K562 (cell line): ENCODE data around the gene CD24. TPM values are rescaled to one million over a fixed set of nuclear protein-coding genes. Genes with fewer than 3 reads are reported as not detected.

Source experiments
- ATAC-seq: fragments of 200-7000 bp; cut with Tn5 transposase; 3 replicates; pipeline ENCODE4 v1.9.1; 2020; ENCODE audit warnings: moderate library complexity
- BruUV-seq: library from RNA; stranded (reverse); fragments of 400-500 nt; replicated peaks from 2 replicates; lab custom pipeline; 2021; lab: Mats Ljungman, UMichigan
- CTCF ChIA-PET: fragments of 300-600 bp; formaldehyde crosslinking; extraction: SDS; loops from one replicate; lab custom pipeline; 2021; ENCODE audit warnings: low intra/inter-chr PET ratio; lab: Yijun Ruan, JAX
- POLR2A ChIA-PET: fragments of 300-600, 350-650 bp; sonication (Branson Sonifier 250); formaldehyde crosslinking; extraction: SDS; loops from one replicate; lab custom pipeline; 2021; ENCODE audit warnings: antibody characterized with exemption, inconsistent platforms; lab: Yijun Ruan, JAX
- DNase-seq, 4 experiments: peaks; one replicate each; pipeline versions ENCODE4 v3.0.0 to v3.0.0-alpha.2; 2011 to 2018; ENCODE audit warnings: low spot score in 3 of 4, mixed read lengths in 3 of 4; ENCODE audit errors: extremely low read depth in 1 of 4
- FAIRE-seq: peaks from 2 replicates; lab custom pipeline; 2011; peaks lifted over from hg19 to GRCh38; lab: Jason Lieb, UNC
- H2AFZ ChIP-seq: 2 replicates; pipeline ENCODE4 v1.6.0; 2011; ENCODE audit warnings: low read depth, low read length, control low read depth, inconsistent platforms
- H3K27ac ChIP-seq: fragments of 200-600 bp; 3 replicates; pipeline ENCODE4 v1.8.0; 2011; ENCODE audit warnings: low read depth, mild to moderate bottlenecking, control low read depth, inconsistent platforms, low read length, moderate library complexity, mixed read lengths; ENCODE audit errors: extremely low read depth
- H3K27me3 ChIP-seq, 2 experiments: fragments of 300-600 bp in 1 of 2; 2 replicates in 1 of 2; 3 replicates in 1 of 2; pipeline versions ENCODE4 v1.6.0 to v1.8.0; 2011; ENCODE audit warnings: inconsistent platforms in 2 of 2, low read length in 2 of 2, mild to moderate bottlenecking in 1 of 2, mixed read lengths in 1 of 2, moderate library complexity in 1 of 2; ENCODE audit not compliant: control insufficient read depth in 2 of 2, insufficient read depth in 2 of 2
- H3K36me3 ChIP-seq: fragments of 300-600 bp; 3 replicates; pipeline ENCODE4 v1.8.0; 2011; ENCODE audit warnings: mild to moderate bottlenecking, low read length, inconsistent platforms; ENCODE audit not compliant: control insufficient read depth, insufficient read depth
- H3K4me1 ChIP-seq, 2 experiments: fragments of 200-600 bp in 1 of 2; replicated peaks in 1 of 2; 2 replicates in 1 of 2; 3 replicates in 1 of 2; pipeline versions ENCODE4 v1.5.1 to v1.8.0; 2011; ENCODE audit warnings: inconsistent platforms in 2 of 2, low read length in 2 of 2, mild to moderate bottlenecking in 1 of 2, mixed read lengths in 1 of 2, moderate library complexity in 1 of 2; ENCODE audit not compliant: control insufficient read depth in 2 of 2, insufficient read depth in 2 of 2
- H3K4me2 ChIP-seq: 2 replicates; pipeline ENCODE4 v1.6.1; 2011; ENCODE audit warnings: low read length, control low read depth, inconsistent platforms, mixed read lengths; ENCODE audit not compliant: insufficient read depth
- H3K4me3 ChIP-seq: fragments of 200-600 bp; sonication (generic), shearing (Covaris generic); 2 replicates; pipeline ENCODE4 v1.5.1; 2016; ENCODE audit warnings: control low read depth, inconsistent platforms
- H3K79me2 ChIP-seq: fragments of 200-600 bp; 3 replicates; pipeline ENCODE4 v1.8.0; 2011; ENCODE audit warnings: low read length, inconsistent platforms; ENCODE audit not compliant: control insufficient read depth, insufficient read depth
- H3K9ac ChIP-seq, 2 experiments: 2 replicates each; pipeline versions ENCODE4 v1.6.0 to v1.6.1; 2011; ENCODE audit warnings: low read depth in 2 of 2, low read length in 2 of 2, control low read depth in 1 of 2, inconsistent platforms in 1 of 2, mild to moderate bottlenecking in 1 of 2, mixed read lengths in 1 of 2; ENCODE audit not compliant: insufficient read depth in 1 of 2
- H3K9me1 ChIP-seq: one replicate; pipeline ENCODE4 v1.6.0; 2011; ENCODE audit warnings: inconsistent platforms, mild to moderate bottlenecking, low read length, moderate library complexity; ENCODE audit not compliant: control insufficient read depth, insufficient read depth
- H3K9me3 ChIP-seq: replicated peaks from 2 replicates; pipeline ENCODE4 v1.5.1; 2011; ENCODE audit warnings: low read depth, low read length, inconsistent platforms; ENCODE audit not compliant: control insufficient read depth, insufficient read depth
- H4K20me1 ChIP-seq: replicated peaks from 2 replicates; pipeline ENCODE4 v1.6.1; 2011; ENCODE audit warnings: low read length, inconsistent platforms, mixed read lengths; ENCODE audit not compliant: control insufficient read depth, insufficient read depth
- CHCHD3 ChIP-seq: fragments of 250-450 bp; sonication (Bioruptor Pico); IDR thresholded peaks from 2 replicates; pipeline ENCODE4 v2.1.2; 2022; ENCODE audit warnings: mild to moderate bottlenecking
- IFI16 ChIP-seq: fragments of 250-450 bp; sonication (Bioruptor Pico); IDR thresholded peaks from 2 replicates; pipeline ENCODE4 v2.1.2; 2022; ENCODE audit warnings: mild to moderate bottlenecking, inconsistent platforms
- KLF6 ChIP-seq: fragments of 250-450 bp; sonication (Bioruptor Pico); IDR thresholded peaks from 2 replicates; pipeline ENCODE4 v1.4.0; 2020; ENCODE audit warnings: mild to moderate bottlenecking, moderate library complexity, borderline replicate concordance
- LARP7 ChIP-seq: fragments of 450-650 bp; IDR thresholded peaks from 2 replicates; pipeline ENCODE4 v1.6.1; 2016
- SAP30 ChIP-seq: fragments of 200-600 bp; sonication (generic); IDR thresholded peaks from 2 replicates; pipeline ENCODE4 v1.6.1; 2012; ENCODE audit warnings: borderline replicate concordance, low read depth, mild to moderate bottlenecking, moderate library complexity, low read length, control low read depth, inconsistent platforms; ENCODE audit not compliant: insufficient read depth, poor library complexity, severe bottlenecking
- ZNF121 ChIP-seq: sonication (generic); formaldehyde crosslinking; conservative IDR thresholded peaks from 2 replicates; pipeline ENCODE4 v1.8.0; 2022; ENCODE audit warnings: missing genetic modification reagents
- ZNF174 ChIP-seq: fragments of 250-450 bp; sonication (Bioruptor Pico); IDR thresholded peaks from 2 replicates; pipeline ENCODE4 v1.4.0; 2020; ENCODE audit warnings: mild to moderate bottlenecking
- ZNF518B ChIP-seq: fragments of 250-450 bp; sonication (Bioruptor Pico); IDR thresholded peaks from 2 replicates; pipeline ENCODE4 v1.5.0; 2021; ENCODE audit warnings: mild to moderate bottlenecking, moderate library complexity
- ZNF780A ChIP-seq: fragments of 250-450 bp; sonication (Bioruptor Pico); IDR thresholded peaks from 2 replicates; pipeline ENCODE4 v1.5.0; 2021; ENCODE audit warnings: mild to moderate bottlenecking
- WGBS: fragments of 100-300 bp; shearing (Covaris generic); methylation state at CpG from one replicate; pipeline ENCODE4 v1.1.6; 2016; ENCODE audit warnings: low coverage, mixed read lengths; ENCODE audit not compliant: insufficient coverage; ENCODE audit errors: missing lambda C conversion rate; 5-methylcytosine and 5-hydroxymethylcytosine counted together
- in situ Hi-C: fragments of 300-500 bp; cut with MboI; formaldehyde crosslinking; loops from 4 replicates; pipeline ENCODE4 v1.15.0; 2018; ENCODE audit warnings: inconsistent platforms, mixed read lengths
- intact Hi-C: fragments of 100-400 bp; cut with micrococcal nuclease; formaldehyde crosslinking; loops from 2 replicates; pipeline ENCODE4 v1.14.2; 2022
- polyA plus RNA-seq, 8 experiments: library from polyadenylated mRNA; depleted of rRNA in 4 of 8; stranded (reverse) in 5 of 8; unstranded in 3 of 8; fragments of >200 nt; fragmentation: Nextera tagmentation in 2 of 8; fragmentation: Illumina TruSeq in 1 of 8; extraction: Ambion mirVana in 2 of 8; extraction: Trizol in 1 of 8; gene quantifications; 2 replicates each; pipeline versions ENCODE4 v1.2.1 to v1.2.3, GENCODE V29; 2011 to 2014; ENCODE audit warnings: inconsistent platforms in 1 of 8, missing spikeins in 1 of 8
- total RNA-seq, 7 experiments: library from RNA; depleted of rRNA in 6 of 7; stranded (reverse); fragments of >200 nt in 6 of 7; fragmentation: Illumina TruSeq in 2 of 7; extraction: Trizol in 2 of 7; gene quantifications; 2 replicates each; pipeline versions ENCODE4 v1.2.1 to v1.2.3, GENCODE V29; 2011 to 2021; ENCODE audit warnings: low replicate concordance in 1 of 7
- TF ChIP-seq, protein P1 (sequence below): sonication (generic); formaldehyde crosslinking; IDR thresholded peaks from 2 replicates; pipeline ENCODE4 v1.8.1; 2022; ENCODE audit warnings: missing genetic modification reagents

Gene CD24
- total and polyA plus RNA-seq, 9 of the 15 experiments (the other 6 are each of a cell fraction or from before 2014, with no cell fraction given) = 8.8 to 155 (median 27.1) TPM

DNA sequence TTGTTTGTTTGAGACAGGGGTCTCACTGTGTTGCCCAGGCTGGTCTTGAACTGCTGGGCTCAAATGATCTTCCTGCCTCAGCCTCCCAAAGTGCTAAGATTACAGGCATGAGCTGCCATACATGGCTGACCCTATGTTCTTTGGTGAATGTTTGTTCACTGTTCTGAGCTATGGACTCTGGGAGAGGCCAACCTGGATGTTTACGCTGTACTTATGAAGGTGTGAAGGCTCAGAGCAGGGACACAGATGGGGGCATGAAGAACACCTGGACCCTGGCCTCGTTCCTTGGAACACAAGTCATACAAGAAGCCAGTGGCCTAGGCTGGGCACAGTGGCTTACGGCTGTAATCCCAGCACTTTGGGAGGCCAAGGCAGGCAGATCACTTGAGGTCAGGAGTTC is 21.1 kb upstream of the CD24 start:
- Histone ChIP-seq H4K20me1 (no peaks in the 10 kb centered on the region), H3K27ac (no peak overlapping the region), H3K27me3 (peaks cover 0 to 4% of the 10 kb centered on the region in 2 experiments; a peak in 2 of 5 replicates), H3K4me1 (peaks cover 3 to 4% of the 10 kb centered on the region in 2 experiments; a peak in 3 of 5 replicates), H3K9me1 (no peaks in the 10 kb centered on the region), H3K9me3 (no peaks in the 10 kb centered on the region), H2AFZ (no peak overlapping the region), H3K79me2 (no peaks in the 10 kb centered on the region), H3K4me2 (no peak overlapping the region), H3K9ac (no peak overlapping the region), H3K36me3 (no peaks in the 10 kb centered on the region), H3K4me3 (no peak overlapping the region)
- POLR2A ChIA-PET = no interaction called here
- FAIRE-seq (no peak), DNase-seq (no peak), ATAC-seq (no peak)
- 30% methylated on average over 3 of the region's 3 CpGs for WGBS
- TF ChIP-seq LARP7 (no peak), CHCHD3 (CRISPR knock-in tag) (no peak), IFI16 (CRISPR knock-in tag) (no peak), ZNF780A (CRISPR knock-in tag) (no peak), ZNF121 (CRISPR knock-in tag) (no peak), KLF6 (CRISPR knock-in tag) (no peak), ZNF174 (no peak), SAP30 (no peak), ZNF518B (CRISPR knock-in tag) (no peak)
- TF ChIP-seq, protein P1, sequence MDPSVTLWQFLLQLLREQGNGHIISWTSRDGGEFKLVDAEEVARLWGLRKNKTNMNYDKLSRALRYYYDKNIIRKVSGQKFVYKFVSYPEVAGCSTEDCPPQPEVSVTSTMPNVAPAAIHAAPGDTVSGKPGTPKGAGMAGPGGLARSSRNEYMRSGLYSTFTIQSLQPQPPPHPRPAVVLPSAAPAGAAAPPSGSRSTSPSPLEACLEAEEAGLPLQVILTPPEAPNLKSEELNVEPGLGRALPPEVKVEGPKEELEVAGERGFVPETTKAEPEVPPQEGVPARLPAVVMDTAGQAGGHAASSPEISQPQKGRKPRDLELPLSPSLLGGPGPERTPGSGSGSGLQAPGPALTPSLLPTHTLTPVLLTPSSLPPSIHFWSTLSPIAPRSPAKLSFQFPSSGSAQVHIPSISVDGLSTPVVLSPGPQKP (CRISPR knock-in tag) = no peak
- CTCF ChIA-PET = no interaction called here
- BruUV-seq = no TSS peak
- intact Hi-C loops = loop anchor here (5.0 kb wide), 2 partner anchors 548 to 658 kb away; no protein-coding TSS in a partner anchor
- in situ Hi-C loops = loop anchor here (10.0 to 25.0 kb wide), 2 partner anchors 433 to 651 kb away; no protein-coding TSS in a partner anchor
